Smooth muscle cell (in vitro differentiated cells): Measurements from ENCODE around the gene SHE. TPM values are rescaled to one million over a fixed set of nuclear protein-coding genes. Genes with fewer than 3 reads are reported as not detected.

Source experiments
- DNase-seq: peaks from one replicate; lab custom pipeline; 2025; ENCODE audit not compliant: unreplicated experiment; lab: John Stamatoyannopoulos, UW
- H2AFZ ChIP-seq: fragments of 200-600 bp; sonication (generic); 2 replicates; pipeline ENCODE4 v1.6.0; 2016; ENCODE audit warnings: antibody characterized with exemption, low read depth, mild to moderate bottlenecking
- H3F3A ChIP-seq: fragments of 200-600 bp; sonication (generic); 2 replicates; pipeline ENCODE4 v1.6.0; 2017; ENCODE audit warnings: antibody characterized with exemption, low read depth
- H3K27ac ChIP-seq: fragments of 200-600 bp; sonication (generic); 2 replicates; pipeline ENCODE4 v1.5.1; 2016; ENCODE audit warnings: low read depth, mild to moderate bottlenecking
- H3K27me3 ChIP-seq: fragments of 200-600 bp; sonication (generic); 2 replicates; pipeline ENCODE4 v1.6.1; 2016; ENCODE audit warnings: low read depth, mild to moderate bottlenecking
- H3K36me3 ChIP-seq: fragments of 200-600 bp; sonication (generic); 2 replicates; pipeline ENCODE4 v1.5.1; 2016; ENCODE audit warnings: low read depth
- H3K4me1 ChIP-seq: fragments of 200-600 bp; sonication (generic); 2 replicates; pipeline ENCODE4 v1.5.1; 2016; ENCODE audit warnings: low read depth
- H3K4me2 ChIP-seq: fragments of 200-600 bp; sonication (generic); 2 replicates; pipeline ENCODE4 v1.6.0; 2016; ENCODE audit warnings: mild to moderate bottlenecking
- H3K4me3 ChIP-seq: fragments of 200-600 bp; sonication (generic); 2 replicates; pipeline ENCODE4 v1.5.1; 2016; ENCODE audit warnings: mild to moderate bottlenecking
- H3K79me2 ChIP-seq: fragments of 200-600 bp; sonication (generic); 2 replicates; pipeline ENCODE4 v1.6.0; 2016; ENCODE audit warnings: low read depth, mild to moderate bottlenecking
- H3K9ac ChIP-seq: fragments of 200-600 bp; sonication (generic); 2 replicates; pipeline ENCODE4 v1.6.0; 2016; ENCODE audit warnings: low read depth
- H3K9me3 ChIP-seq: fragments of 200-600 bp; sonication (generic); replicated peaks from 2 replicates; pipeline ENCODE4 v1.5.1; 2016; ENCODE audit warnings: low read depth
- H4K20me1 ChIP-seq: fragments of 200-600 bp; sonication (generic); 2 replicates; pipeline ENCODE4 v1.6.0; 2016; ENCODE audit warnings: low read depth
- CTCF ChIP-seq: fragments of 200-600 bp; sonication (generic); IDR thresholded peaks from 2 replicates; pipeline ENCODE4 v1.5.1; 2017; ENCODE audit warnings: borderline replicate concordance, mild to moderate bottlenecking, antibody characterized with exemption; ENCODE audit not compliant: insufficient read depth, poor library complexity, severe bottlenecking
- WGBS: methylation state at CpG from one replicate; pipeline ENCODE4 v1.1.7; 2016; ENCODE audit warnings: low lambda C conversion rate; 5-methylcytosine and 5-hydroxymethylcytosine counted together
- polyA plus RNA-seq: library from polyadenylated mRNA; unstranded; fragments of >200 nt; fragmentation: Nextera tagmentation; extraction: Ambion mirVana; gene quantifications from 2 replicates; pipeline ENCODE4 v1.2.1, GENCODE V29; 2016
- total RNA-seq: library from RNA; depleted of rRNA; stranded (reverse); fragments of >200 nt; gene quantifications from 2 replicates; pipeline ENCODE4 v1.2.3, GENCODE V29; 2014

SHE gene
- total and polyA plus RNA-seq, 2 experiments from 2014 or later, result 0.39 to 0.45 TPM

DNA sequence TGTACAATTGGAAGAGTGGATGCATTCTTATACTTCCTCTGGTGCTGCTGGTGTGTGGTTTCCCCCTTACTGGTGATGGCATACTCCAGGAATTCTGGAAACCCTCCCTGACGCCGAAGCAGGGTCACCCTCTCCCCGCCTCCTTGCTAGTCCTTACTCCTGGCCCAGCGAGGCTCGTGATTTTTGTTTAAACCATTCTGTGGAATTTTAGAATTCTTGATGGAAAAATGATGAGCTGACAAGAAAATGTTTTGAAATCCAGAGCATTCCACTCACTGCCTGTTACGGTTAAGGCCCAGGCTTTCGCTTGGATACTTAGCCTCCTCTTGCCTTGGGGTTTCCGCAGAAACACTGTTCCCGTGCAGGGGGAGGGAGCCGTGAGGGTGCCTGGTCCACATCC, 55.9 kb downstream of the SHE start:
- H3K4me2 ChIP-seq, result peak overlapping the region; percentile 21
- no peak overlapping the region for H3K9ac ChIP-seq
- H3K27ac ChIP-seq, result peak overlapping the region; percentile 58
- no peak overlapping the region for H2AFZ ChIP-seq
- H3K4me3 ChIP-seq, result no peak overlapping the region
- TF ChIP-seq CTCF, result no peak
- H3K27me3 ChIP-seq, result no peaks in the 10 kb centered on the region
- peaks cover 9% of the 10 kb centered on the region for H3K4me1 ChIP-seq
- H3K9me3 ChIP-seq, result no peaks in the 10 kb centered on the region
- no peaks in the 10 kb centered on the region for H3K79me2 ChIP-seq
- DNase-seq, result no peak
- H3F3A ChIP-seq, result peaks cover 16% of the 10 kb centered on the region
- WGBS, result 17% methylated on average over 10 of the region's 10 CpGs
- H3K36me3 ChIP-seq, result no peaks in the 10 kb centered on the region
- no peaks in the 10 kb centered on the region for H4K20me1 ChIP-seq

DNA sequence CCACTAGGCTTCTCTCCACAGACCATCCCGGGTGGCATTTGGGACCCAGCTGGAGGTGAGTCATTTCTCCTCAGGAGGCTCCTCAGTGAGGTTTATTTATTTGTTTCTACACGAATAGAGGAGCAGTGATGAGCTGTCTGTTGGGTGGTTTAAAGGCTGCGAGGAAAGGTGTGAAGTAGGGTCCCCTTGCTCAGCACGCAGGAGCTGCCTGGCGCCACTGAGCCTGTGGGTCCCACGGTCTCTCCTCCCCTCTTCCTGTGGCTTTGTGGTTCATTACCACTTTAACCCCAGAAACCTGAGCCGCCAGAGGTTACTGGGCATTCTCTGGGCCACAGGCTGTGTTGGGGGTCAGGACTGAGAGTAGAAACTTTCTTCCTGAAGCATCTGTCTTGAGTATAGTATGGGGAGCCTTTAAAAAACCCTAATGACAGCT, 57.2 kb downstream of the SHE start:
- H4K20me1 ChIP-seq, result no peaks in the 10 kb centered on the region
- peaks cover 9% of the 10 kb centered on the region for H3K4me1 ChIP-seq
- H3K4me2 ChIP-seq, result no peak overlapping the region
- 17% methylated on average over 7 of the region's 7 CpGs for WGBS
- no peaks in the 10 kb centered on the region for H3K9me3 ChIP-seq
- no peaks in the 10 kb centered on the region for H3K27me3 ChIP-seq
- H3K79me2 ChIP-seq, result no peaks in the 10 kb centered on the region
- no peak overlapping the region for H3K27ac ChIP-seq
- H3K36me3 ChIP-seq, result no peaks in the 10 kb centered on the region
- peaks cover 20% of the 10 kb centered on the region for H3F3A ChIP-seq
- TF ChIP-seq CTCF, result no peak
- H2AFZ ChIP-seq, result no peak overlapping the region
- H3K4me3 ChIP-seq, result no peak overlapping the region
- DNase-seq, result no peak
- H3K9ac ChIP-seq, result no peak overlapping the region

GRCh38 chr1:154443274-154444013, 58.8 kb downstream of the SHE start:
- Histone ChIP-seq H3K9ac (no peak overlapping the region), H3K27ac (no peak overlapping the region), H3K27me3 (no peaks in the 10 kb centered on the region), H3K79me2 (no peaks in the 10 kb centered on the region), H2AFZ (no peak overlapping the region), H4K20me1 (no peaks in the 10 kb centered on the region), H3K4me3 (no peak overlapping the region), H3K9me3 (no peaks in the 10 kb centered on the region), H3K36me3 (no peaks in the 10 kb centered on the region), H3K4me1 (peaks cover 9% of the 10 kb centered on the region), H3K4me2 (no peak overlapping the region), H3F3A (peaks cover 18% of the 10 kb centered on the region)
- WGBS, result 94% methylated on average over 8 of the region's 8 CpGs
- DNase-seq, result no peak
- no peak for TF ChIP-seq CTCF
